HCT116 (cell line): ENCODE results near the gene HMX3. TPM values are rescaled to one million over a fixed set of nuclear protein-coding genes. Genes with fewer than 3 reads are reported as not detected.
"Not testable (repeated sequence)": the region's sequence is repeated elsewhere in the genome, so short reads cannot be mapped to it uniquely, and the experiment has no call there.

ENCODE experiments used
- ATAC-seq: fragments of 200-7000 bp; cut with Tn5 transposase; 2 replicates; pipeline ENCODE4 v1.9.1; 2020; ENCODE audit warnings: mild to moderate bottlenecking, moderate library complexity
- BruUV-seq: library from RNA; stranded (reverse); fragments of 400-500 nt; replicated peaks from 2 replicates; lab custom pipeline; 2021; lab: Mats Ljungman, UMichigan
- CTCF ChIA-PET: fragments of 300-600 bp; sonication (Branson Sonifier 250); formaldehyde crosslinking; loops from one replicate; lab custom pipeline; 2021; ENCODE audit warnings: antibody characterized with exemption; lab: Charles Lee
- POLR2A ChIA-PET: fragments of 300-600, 350-600 bp; sonication (Branson Sonifier 250); formaldehyde crosslinking; loops from one replicate; lab custom pipeline; 2021; ENCODE audit warnings: antibody characterized with exemption; lab: Charles Lee
- RAD21 ChIA-PET, 2 experiments: fragments of 300-600 bp; sonication (Branson Sonifier 250); formaldehyde crosslinking; loops; one replicate each; lab custom pipeline; 2023; ENCODE audit warnings: low total read pairs in 2 of 2; ENCODE audit not compliant: uncharacterized antibody in 2 of 2, unreplicated experiment in 2 of 2, low non-redundant PET in 1 of 2; lab: Charles Lee
- DNase-seq: peaks from one replicate; pipeline ENCODE4 v3.0.0-alpha.2; 2010; ENCODE audit warnings: low read depth, low spot score
- H2AFZ ChIP-seq: fragments of 200-600 bp; shearing (Covaris generic), sonication (generic); 2 replicates; pipeline ENCODE4 v1.6.1; 2017; ENCODE audit warnings: low read depth, mixed run types, mixed read lengths, antibody characterized with exemption, low read length; ENCODE audit not compliant: poor library complexity, severe bottlenecking
- H3K27ac ChIP-seq: 2 replicates; pipeline ENCODE4 v1.5.1; 2012; ENCODE audit warnings: low read depth, low read length
- H3K27me3 ChIP-seq: fragments of 200-600 bp; sonication (generic); 2 replicates; pipeline ENCODE4 v1.6.1; 2016; ENCODE audit warnings: mixed run types, low read length, mixed read lengths; ENCODE audit not compliant: insufficient read depth
- H3K36me3 ChIP-seq, 2 experiments: fragments of 200-500 bp in 1 of 2; fragments of 200-600 bp in 1 of 2; sonication (Bioruptor generic) in 1 of 2; sonication (generic) in 1 of 2; 2 replicates each; pipeline versions ENCODE4 v1.5.1 to v1.6.1; 2014 to 2016; ENCODE audit warnings: low read length in 2 of 2, inconsistent platforms in 1 of 2, mixed read lengths in 1 of 2, mixed run types in 1 of 2; ENCODE audit not compliant: insufficient read depth in 2 of 2, control insufficient read depth in 1 of 2
- H3K4me1 ChIP-seq, 2 experiments: fragments of 200-600 bp in 1 of 2; sonication (generic) in 1 of 2; 2 replicates each; pipeline versions ENCODE4 v1.5.1 to v1.6.1; 2012 to 2017; ENCODE audit warnings: low read length in 2 of 2, inconsistent platforms in 1 of 2, mild to moderate bottlenecking in 1 of 2, mixed read lengths in 1 of 2, mixed run types in 1 of 2, moderate library complexity in 1 of 2; ENCODE audit not compliant: insufficient read depth in 2 of 2, control insufficient read depth in 1 of 2
- H3K4me2 ChIP-seq: fragments of 200-600 bp; sonication (generic); 2 replicates; pipeline ENCODE4 v1.6.1; 2017; ENCODE audit warnings: mixed run types, low read length, mixed read lengths
- H3K4me3 ChIP-seq, 2 experiments: fragments of 200-600 bp in 1 of 2; sonication (generic) in 1 of 2; replicated peaks in 1 of 2; 2 replicates each; pipeline ENCODE4 v1.5.1; 2011 to 2016; ENCODE audit warnings: low read length in 2 of 2, control low read depth in 1 of 2, low read depth in 1 of 2, mild to moderate bottlenecking in 1 of 2, mixed read lengths in 1 of 2, mixed run types in 1 of 2
- H3K79me2 ChIP-seq: fragments of 200-600 bp; sonication (generic); 2 replicates; pipeline ENCODE4 v1.6.1; 2017; ENCODE audit warnings: mild to moderate bottlenecking, mixed run types, low read length, moderate library complexity, mixed read lengths; ENCODE audit not compliant: insufficient read depth
- H3K9ac ChIP-seq: fragments of 200-600 bp; sonication (generic); 2 replicates; pipeline ENCODE4 v1.6.1; 2016; ENCODE audit warnings: low read length, mixed read lengths
- H3K9me2 ChIP-seq: fragments of 200-600 bp; sonication (generic), shearing (Covaris generic); 2 replicates; pipeline ENCODE4 v1.6.1; 2017; ENCODE audit warnings: mixed run types, mild to moderate bottlenecking, moderate library complexity; ENCODE audit not compliant: insufficient read depth
- H3K9me3 ChIP-seq, 2 experiments: fragments of 200-500 bp in 1 of 2; fragments of 200-600 bp in 1 of 2; sonication (Bioruptor generic) in 1 of 2; sonication (generic) in 1 of 2; 2 replicates each; pipeline ENCODE4 v1.6.1; 2014 to 2017; ENCODE audit warnings: low read length in 2 of 2, mixed read lengths in 2 of 2, inconsistent platforms in 1 of 2, low read depth in 1 of 2, mild to moderate bottlenecking in 1 of 2, mixed run types in 1 of 2, moderate library complexity in 1 of 2; ENCODE audit not compliant: control insufficient read depth in 1 of 2, insufficient read depth in 1 of 2
- H4K20me1 ChIP-seq: fragments of 200-600 bp; sonication (generic), shearing (Covaris generic); 2 replicates; pipeline ENCODE4 v1.6.1; 2017; ENCODE audit warnings: mixed run types, mild to moderate bottlenecking, moderate library complexity; ENCODE audit not compliant: insufficient read depth
- CEBPB ChIP-seq: IDR thresholded peaks from 2 replicates; pipeline ENCODE4 v1.6.1; 2012; ENCODE audit warnings: low read depth
- EGR1 ChIP-seq: IDR thresholded peaks from 2 replicates; pipeline ENCODE4 v1.6.1; 2012; ENCODE audit warnings: low read depth
- EZH2 ChIP-seq: fragments of 200-600 bp; sonication (generic); IDR thresholded peaks from 2 replicates; pipeline ENCODE4 v1.6.1; 2017; ENCODE audit warnings: antibody characterized with exemption, mixed run types
- EZH2phosphoT487 ChIP-seq: fragments of 200-600 bp; IDR thresholded peaks from 2 replicates; pipeline ENCODE4 v1.6.1; 2018; ENCODE audit warnings: antibody characterized with exemption, borderline replicate concordance
- FOSL1 ChIP-seq: IDR thresholded peaks from 2 replicates; pipeline ENCODE4 v1.6.1; 2012; ENCODE audit warnings: low read depth
- JUND ChIP-seq: IDR thresholded peaks from 2 replicates; pipeline ENCODE4 v1.6.1; 2012
- SRF ChIP-seq: IDR thresholded peaks from 2 replicates; pipeline ENCODE4 v1.6.1; 2012; ENCODE audit warnings: low read depth
- intact Hi-C: fragments of 100-400 bp; cut with micrococcal nuclease; formaldehyde crosslinking; loops from 2 replicates; pipeline ENCODE4 v1.10.0; 2022
- total RNA-seq: library from RNA; stranded (reverse); gene quantifications from one replicate; pipeline ENCODE4 v1.2.1, GENCODE V29; 2021; ENCODE audit not compliant: unreplicated experiment
- TF ChIP-seq, protein P1 (sequence below): IDR thresholded peaks from 2 replicates; pipeline ENCODE4 v1.6.1; 2012

HMX3 gene
- total RNA-seq, 1 experiment from 2014 or later, result not detected

DNA sequence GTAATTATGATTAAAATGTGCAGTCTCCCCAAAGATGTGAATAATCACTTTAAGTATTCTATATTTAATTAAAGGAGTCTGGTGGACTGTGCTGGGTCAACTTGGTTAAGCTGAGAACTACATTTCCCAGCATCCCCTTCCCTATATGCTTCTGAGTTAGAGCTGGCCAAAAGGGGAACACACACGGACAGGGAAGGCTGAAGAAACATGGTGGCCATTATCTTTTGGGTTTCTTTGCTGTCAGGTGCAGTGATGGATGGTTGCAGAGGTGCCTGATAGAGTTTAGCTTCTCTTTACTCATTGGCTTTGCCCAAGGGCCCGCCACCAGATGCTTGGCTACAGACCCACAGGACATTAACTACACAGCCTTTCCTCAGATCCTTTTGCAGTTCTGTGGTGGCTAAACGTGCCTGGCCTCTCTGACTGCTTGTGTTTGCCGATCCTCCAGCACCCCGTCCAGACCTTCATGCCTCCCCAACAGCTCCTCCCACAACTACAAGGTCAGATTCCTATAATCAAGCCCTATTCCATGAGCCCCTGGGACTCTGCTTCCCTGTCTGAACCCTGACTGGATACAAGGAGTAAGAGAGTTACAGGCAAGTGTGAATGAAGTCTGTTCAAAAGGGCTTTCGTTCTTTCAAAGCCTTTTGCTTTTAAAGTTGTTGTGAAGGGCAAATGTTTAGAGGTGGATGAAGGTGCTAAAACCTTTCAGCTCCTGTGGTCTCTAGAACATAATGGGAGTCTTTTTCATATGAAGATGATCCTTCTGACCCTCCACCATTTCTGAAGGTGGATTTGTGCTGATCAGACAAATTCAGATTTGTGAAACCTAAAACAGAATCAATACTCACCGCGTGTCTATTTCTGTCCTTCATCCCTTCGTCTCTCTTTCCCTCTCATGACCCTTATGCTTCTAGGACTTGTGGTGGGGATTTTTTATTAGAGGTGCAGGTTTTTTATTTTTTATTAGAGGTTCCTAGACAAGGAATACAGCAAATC, 39.9 kb downstream of the HMX3 start:
- no peak for TF ChIP-seq EZH2
- no peak for TF ChIP-seq CEBPB
- TF ChIP-seq EZH2phosphoT487, result no peak
- TF ChIP-seq FOSL1, result no peak
- no peak for TF ChIP-seq SRF
- no peak for TF ChIP-seq EGR1
- TF ChIP-seq JUND, result no peak
- TF ChIP-seq, protein P1, sequence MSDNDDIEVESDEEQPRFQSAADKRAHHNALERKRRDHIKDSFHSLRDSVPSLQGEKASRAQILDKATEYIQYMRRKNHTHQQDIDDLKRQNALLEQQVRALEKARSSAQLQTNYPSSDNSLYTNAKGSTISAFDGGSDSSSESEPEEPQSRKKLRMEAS, result no peak

DNA sequence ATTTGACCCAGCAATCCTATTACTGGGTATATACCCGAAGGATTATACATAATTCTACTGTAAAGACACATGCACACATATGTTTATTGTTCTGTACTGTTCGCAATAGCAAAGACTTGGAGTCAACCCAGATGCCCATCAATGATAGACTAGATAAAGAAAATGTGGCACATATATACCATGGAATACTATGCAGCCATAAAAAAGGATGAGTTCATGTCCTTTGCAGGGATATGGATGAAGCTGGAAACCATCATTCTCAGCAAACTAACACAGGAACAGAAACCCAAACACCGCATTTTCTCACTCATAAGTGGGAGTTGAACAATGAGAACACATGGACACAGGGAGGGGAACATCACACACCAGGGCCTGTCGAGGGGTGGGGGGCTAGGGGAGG, 42.6 kb downstream of the HMX3 start:
- H2AFZ ChIP-seq, H4K20me1 ChIP-seq, ATAC-seq, H3K4me3 ChIP-seq, BruUV-seq, RAD21 ChIA-PET, H3K9me2 ChIP-seq, DNase-seq, H3K4me2 ChIP-seq, H3K9ac ChIP-seq, H3K27me3 ChIP-seq, intact Hi-C loops, H3K4me1 ChIP-seq, CTCF ChIA-PET, POLR2A ChIA-PET, H3K27ac ChIP-seq: not testable (repeated sequence)
- peaks cover 4 to 22% of the 10 kb centered on the region in 2 experiments; a peak in 2 of 4 replicates for H3K36me3 ChIP-seq
- peaks cover 37% of the 10 kb centered on the region for H3K79me2 ChIP-seq
- H3K9me3 ChIP-seq, result peaks cover 6 to 14% of the 10 kb centered on the region in 2 experiments; a peak in 3 of 4 replicates

More for the DNA sequence above, 39.9 kb downstream of the HMX3 start:
- CTCF ChIA-PET, result no interaction called here
- POLR2A ChIA-PET, result no interaction called here
- no peak for DNase-seq
- no peaks in the 10 kb centered on the region for H3K9me3 ChIP-seq
- RAD21 ChIA-PET, result no interaction called here
- peaks cover 54% of the 10 kb centered on the region for H3K79me2 ChIP-seq
- H2AFZ ChIP-seq, result no peak overlapping the region
- H3K4me2 ChIP-seq, result no peak overlapping the region
- ATAC-seq, result 0 out of 2 replicates have a peak, but pooled peaks have one; percentile 46
- peaks cover 8 to 27% of the 10 kb centered on the region in 2 experiments; a peak in 2 of 4 replicates for H3K36me3 ChIP-seq
- H3K27ac ChIP-seq, result no peak overlapping the region
- H3K4me3 ChIP-seq, result no peak overlapping the region
- H4K20me1 ChIP-seq, result peaks cover 3% of the 10 kb centered on the region; the same call in 1 of the 2 replicates
- no peaks in the 10 kb centered on the region for H3K27me3 ChIP-seq
- intact Hi-C loops, result no loop called here
- no TSS peak for BruUV-seq
- H3K4me1 ChIP-seq, result no peaks in the 10 kb centered on the region
- no peak overlapping the region for H3K9ac ChIP-seq
- no peaks in the 10 kb centered on the region for H3K9me2 ChIP-seq
